ENCODE measurements around the gene DYSF. TPM values are rescaled to one million over a fixed set of nuclear protein-coding genes. Genes with fewer than 3 reads are reported as not detected.

The DYSF gene
- total RNA-seq, 1 donor from 2014 or later = 42.8 TPM

- H3K36me3 ChIP-seq (ENCODE audit: control insufficient read depth, insufficient read depth, low read length) = no peaks in the 10 kb centered on the region
- TF ChIP-seq CTCF (IDR thresholded peaks at IDR 0.05; ENCODE audit: insufficient read depth, low read length, poor library complexity, severe bottlenecking) = no peak
- H3K27me3 ChIP-seq (ENCODE audit: control insufficient read depth, insufficient read depth, low read length) = no peaks in the 10 kb centered on the region
- no peak for DNase-seq (ENCODE audit: low read depth)
- no peak overlapping the region for H3K4me3 ChIP-seq (ENCODE audit: low read depth, low read length)
These were observed 160.1 kb downstream of the DYSF start for GRCh38 chr2:71613403-71613952.

- Histone ChIP-seq H3K4me3 (ENCODE audit: low read depth, low read length) (no peak overlapping the region), H3K27me3 (ENCODE audit: control insufficient read depth, insufficient read depth, low read length) (no peaks in the 10 kb centered on the region), H3K36me3 (ENCODE audit: control insufficient read depth, insufficient read depth, low read length) (no peaks in the 10 kb centered on the region)
- DNase-seq (ENCODE audit: low read depth) = no peak
- TF ChIP-seq CTCF (IDR thresholded peaks at IDR 0.05; ENCODE audit: insufficient read depth, low read length, poor library complexity, severe bottlenecking) = no peak
These were observed 160.9 kb downstream of the DYSF start for GRCh38 chr2:71613953-71614925.

- no peaks in the 10 kb centered on the region for H3K36me3 ChIP-seq (ENCODE audit: control insufficient read depth, insufficient read depth, low read length)
- H3K4me3 ChIP-seq (ENCODE audit: low read depth, low read length) = no peak overlapping the region
- no peak for TF ChIP-seq CTCF (IDR thresholded peaks at IDR 0.05; ENCODE audit: insufficient read depth, low read length, poor library complexity, severe bottlenecking)
- H3K27me3 ChIP-seq (ENCODE audit: control insufficient read depth, insufficient read depth, low read length) = no peaks in the 10 kb centered on the region
- no peak for DNase-seq (ENCODE audit: low read depth)
These were observed 161.8 kb downstream of the DYSF start for GRCh38 chr2:71614976-71615766.

GRCh38 chr2:71615767-71616730 lies 162.7 kb downstream of the DYSF start:
- Histone ChIP-seq H3K27me3 (ENCODE audit: control insufficient read depth, insufficient read depth, low read length) (no peaks in the 10 kb centered on the region), H3K4me3 (ENCODE audit: low read depth, low read length) (no peak overlapping the region), H3K36me3 (ENCODE audit: control insufficient read depth, insufficient read depth, low read length) (no peaks in the 10 kb centered on the region)
- DNase-seq (ENCODE audit: low read depth) = no peak
- TF ChIP-seq CTCF (IDR thresholded peaks at IDR 0.05; ENCODE audit: insufficient read depth, low read length, poor library complexity, severe bottlenecking) = no peak

- DNase-seq (ENCODE audit: low read depth) = no peak
- H3K4me3 ChIP-seq (ENCODE audit: low read depth, low read length) = no peak overlapping the region
- TF ChIP-seq CTCF (IDR thresholded peaks at IDR 0.05; ENCODE audit: insufficient read depth, low read length, poor library complexity, severe bottlenecking) = no peak
- H3K36me3 ChIP-seq (ENCODE audit: control insufficient read depth, insufficient read depth, low read length) = no peaks in the 10 kb centered on the region
- H3K27me3 ChIP-seq (ENCODE audit: control insufficient read depth, insufficient read depth, low read length) = no peaks in the 10 kb centered on the region
These were observed 163.9 kb downstream of the DYSF start for GRCh38 chr2:71617266-71617665.
